GM12878 (cell line): ENCODE results near the gene GALNTL6. TPM values are rescaled to one million over a fixed set of nuclear protein-coding genes. Genes with fewer than 3 reads are reported as not detected.

Source experiments
- ATAC-seq: fragments of 200-7000 bp; cut with Tn5 transposase; 3 replicates; pipeline ENCODE4 v1.9.1; 2020; ENCODE audit warnings: mild to moderate bottlenecking, moderate library complexity
- BruUV-seq: library from RNA; stranded (reverse); fragments of 400-500 nt; replicated peaks from 2 replicates; lab custom pipeline; 2021; lab: Mats Ljungman, UMichigan
- CTCF ChIA-PET: fragments of 300-600 bp; sonication (Branson Sonifier 250); formaldehyde crosslinking; extraction: SDS; loops from one replicate; lab custom pipeline; 2021; ENCODE audit warnings: inconsistent platforms; lab: Yijun Ruan, JAX
- POLR2A ChIA-PET: fragments of 350-600 bp; formaldehyde crosslinking; extraction: SDS; loops from one replicate; lab custom pipeline; 2021; ENCODE audit warnings: inconsistent platforms; lab: Charles Lee
- RAD21 ChIA-PET: fragments of 300-600 bp; sonication (Branson Sonifier 250); formaldehyde crosslinking; loops from one replicate; lab custom pipeline; 2023; ENCODE audit warnings: antibody characterized with exemption; ENCODE audit not compliant: unreplicated experiment; lab: Charles Lee
- SMC1A ChIA-PET: fragments of 300-600 bp; sonication (Branson Sonifier 250); formaldehyde crosslinking; loops from one replicate; lab custom pipeline; 2023; ENCODE audit not compliant: unreplicated experiment, uncharacterized antibody; lab: Charles Lee
- DNase-seq: peaks from one replicate; pipeline ENCODE4 v3.0.0-alpha.2; 2011; ENCODE audit warnings: low read depth, low spot score
- FAIRE-seq: peaks from 3 replicates; lab custom pipeline; 2011; peaks lifted over from hg19 to GRCh38; lab: Jason Lieb, UNC
- H2AFZ ChIP-seq: 2 replicates; pipeline ENCODE4 v1.6.0; 2011; ENCODE audit warnings: low read depth, low read length, control low read depth; ENCODE audit not compliant: control insufficient read depth
- H3K27ac ChIP-seq: 2 replicates; pipeline ENCODE4 v1.5.1; 2011; ENCODE audit warnings: control low read depth; ENCODE audit not compliant: control insufficient read depth, insufficient read depth
- H3K27me3 ChIP-seq, 2 experiments: replicated peaks in 1 of 2; 2 replicates each; pipeline versions ENCODE4 v1.6.0 to v1.6.1; 2011; ENCODE audit warnings: low read length in 1 of 2; ENCODE audit not compliant: control insufficient read depth in 2 of 2, insufficient read depth in 2 of 2
- H3K36me3 ChIP-seq, 2 experiments: 2 replicates each; pipeline ENCODE4 v1.5.1; 2011; ENCODE audit warnings: low read length in 1 of 2; ENCODE audit not compliant: control insufficient read depth in 2 of 2, insufficient read depth in 2 of 2
- H3K4me1 ChIP-seq: 2 replicates; pipeline ENCODE4 v1.6.1; 2011; ENCODE audit warnings: mild to moderate bottlenecking, low read length, moderate library complexity, mixed read lengths; ENCODE audit not compliant: control insufficient read depth, insufficient read depth
- H3K4me2 ChIP-seq: 2 replicates; pipeline ENCODE4 v1.6.0; 2011; ENCODE audit warnings: control low read depth; ENCODE audit not compliant: control insufficient read depth, insufficient read depth
- H3K4me3 ChIP-seq: fragments of 200-600 bp; sonication (generic); 2 replicates; pipeline ENCODE4 v1.5.1; 2016
- H3K79me2 ChIP-seq: 2 replicates; pipeline ENCODE4 v1.6.0; 2011; ENCODE audit warnings: low read length; ENCODE audit not compliant: control insufficient read depth, insufficient read depth
- H3K9ac ChIP-seq: 2 replicates; pipeline ENCODE4 v1.8.0; 2011; ENCODE audit warnings: low read length, control low read depth, mixed read lengths; ENCODE audit not compliant: control insufficient read depth, insufficient read depth
- H3K9me3 ChIP-seq: replicated peaks from 3 replicates; pipeline ENCODE4 v1.5.1; 2011; ENCODE audit warnings: mild to moderate bottlenecking, low read length; ENCODE audit not compliant: control insufficient read depth, insufficient read depth
- H4K20me1 ChIP-seq: 2 replicates; pipeline ENCODE4 v1.6.0; 2011; ENCODE audit not compliant: control insufficient read depth, insufficient read depth
- FOXK2 ChIP-seq: fragments of 450-650 bp; IDR thresholded peaks from 2 replicates; pipeline ENCODE4 v1.6.1; 2017; ENCODE audit warnings: mild to moderate bottlenecking, moderate library complexity
- HCFC1 ChIP-seq: fragments of 150-350 bp; IDR thresholded peaks from 2 replicates; pipeline ENCODE4 v1.6.1; 2014; ENCODE audit warnings: low read length
- HDAC2 ChIP-seq: fragments of 200-600 bp; sonication (generic); IDR thresholded peaks from 2 replicates; pipeline ENCODE4 v1.6.1; 2017
- JUNB ChIP-seq: IDR thresholded peaks from 2 replicates; pipeline ENCODE4 v1.6.1; 2016; ENCODE audit warnings: antibody characterized with exemption, mild to moderate bottlenecking
- PAX5 ChIP-seq: IDR thresholded peaks from 2 replicates; pipeline ENCODE4 v1.6.1; 2011; ENCODE audit warnings: low read depth, low read length, borderline replicate concordance
- PBX3 ChIP-seq: IDR thresholded peaks from 2 replicates; pipeline ENCODE4 v1.6.1; 2011; ENCODE audit warnings: mild to moderate bottlenecking, low read depth, low read length, moderate library complexity; ENCODE audit not compliant: insufficient replicate concordance
- RUNX3 ChIP-seq: IDR thresholded peaks from 2 replicates; pipeline ENCODE4 v1.6.1; 2012; ENCODE audit warnings: low read length, inconsistent platforms
- ZBTB11 ChIP-seq: fragments of 450-650 bp; formaldehyde crosslinking; IDR thresholded peaks from 2 replicates; pipeline ENCODE4 v1.5.0; 2022; ENCODE audit warnings: mild to moderate bottlenecking, missing genetic modification characterization
- ZNF274 ChIP-seq: IDR thresholded peaks from one replicate; pipeline ENCODE4 v1.8.0; 2011; ENCODE audit not compliant: insufficient read length, insufficient read depth
- ZNF592 ChIP-seq: fragments of 450-650 bp; IDR thresholded peaks from 2 replicates; pipeline ENCODE4 v1.6.1; 2017; ENCODE audit warnings: mild to moderate bottlenecking, moderate library complexity
- ZNF622 ChIP-seq: fragments of 450-650 bp; IDR thresholded peaks from 2 replicates; pipeline ENCODE4 v1.6.1; 2017; ENCODE audit warnings: mild to moderate bottlenecking, inconsistent platforms
- WGBS: methylation state at CpG from one replicate; pipeline ENCODE4 v1.1.6; 2016; ENCODE audit warnings: low lambda C conversion rate; ENCODE audit not compliant: insufficient replicate concordance, insufficient coverage; ENCODE audit errors: missing lambda C conversion rate; 5-methylcytosine and 5-hydroxymethylcytosine counted together
- in situ Hi-C: fragments of 300-500 bp; cut with MboI; formaldehyde crosslinking; loops from 9 replicates; pipeline ENCODE4 v1.14.3; 2018; ENCODE audit warnings: mixed read lengths
- intact Hi-C: fragments of 100-400 bp; cut with micrococcal nuclease; formaldehyde crosslinking; loops from one replicate; pipeline ENCODE4 v1.14.2; 2022; ENCODE audit not compliant: unreplicated experiment
- polyA plus RNA-seq, 11 experiments: library from polyadenylated mRNA; depleted of rRNA in 4 of 11; unstranded in 6 of 11; stranded (reverse) in 5 of 11; fragments of >200 nt; fragmentation: Nextera tagmentation in 4 of 11; fragmentation: Illumina TruSeq in 1 of 11; extraction: Ambion mirVana in 4 of 11; extraction: Trizol in 1 of 11; gene quantifications; 1 replicate in 1 of 11; 2 replicates in 10 of 11; pipeline versions ENCODE4 v1.2.1 to v1.2.3, GENCODE V29; 2011 to 2016; ENCODE audit warnings: inconsistent platforms in 2 of 11, missing spikeins in 2 of 11, low read depth in 1 of 11
- total RNA-seq, 4 experiments: library from RNA; depleted of rRNA in 3 of 4; stranded (reverse); fragments of >200 nt in 3 of 4; fragmentation: Illumina TruSeq in 1 of 4; extraction: Trizol in 1 of 4; gene quantifications; 2 replicates each; pipeline versions ENCODE4 v1.2.1 to v1.2.3, GENCODE V29; 2013 to 2021

GALNTL6 gene
- total and polyA plus RNA-seq, 10 of the 15 experiments (the other 5 are each of a cell fraction or from before 2014, with no cell fraction given), result 0.01 to 0.29 TPM; not detected in 8

GRCh38 chr4:172163215-172163614, 350.0 kb downstream of the GALNTL6 start:
- 10% methylated on average over 2 of the region's 2 CpGs for WGBS
- Histone ChIP-seq H4K20me1 (no peaks in the 10 kb centered on the region), H3K79me2 (no peaks in the 10 kb centered on the region), H3K4me1 (no peaks in the 10 kb centered on the region), H3K9me3 (no peaks in the 10 kb centered on the region), H3K4me2 (no peak overlapping the region), H3K27ac (no peak overlapping the region), H3K36me3 (no peaks in the 10 kb centered on the region), H3K27me3 (no peaks in the 10 kb centered on the region), H2AFZ (no peak overlapping the region), H3K4me3 (no peak overlapping the region), H3K9ac (no peak overlapping the region)
- ChIA-PET CTCF (no interaction called here), SMC1A (no interaction called here), RAD21 (no interaction called here), POLR2A (no interaction called here)
- ATAC-seq, result no peak
- intact Hi-C loops, result no loop called here
- FAIRE-seq, result no peak
- BruUV-seq, result no TSS peak
- TF ChIP-seq PAX5, result no peak
- no peak for TF ChIP-seq FOXK2
- in situ Hi-C loops, result no loop called here
- no peak for DNase-seq

GRCh38 chr4:172168888-172169287, 355.7 kb downstream of the GALNTL6 start:
- POLR2A ChIA-PET, result no interaction called here
- Histone ChIP-seq H4K20me1 (no peaks in the 10 kb centered on the region), H3K79me2 (no peaks in the 10 kb centered on the region), H3K9me3 (no peaks in the 10 kb centered on the region), H3K4me1 (no peaks in the 10 kb centered on the region), H3K27me3 (no peaks in the 10 kb centered on the region), H3K36me3 (no peaks in the 10 kb centered on the region), H3K9ac (no peak overlapping the region), H3K4me3 (no peak overlapping the region), H2AFZ (no peak overlapping the region), H3K27ac (no peak overlapping the region), H3K4me2 (no peak overlapping the region)
- no peak for FAIRE-seq
- CTCF ChIA-PET, result no interaction called here
- intact Hi-C loops (no loop called here), in situ Hi-C loops (no loop called here)
- 0% methylated on average over 2 of the region's 2 CpGs for WGBS
- no peak for DNase-seq
- no peak for ATAC-seq
- SMC1A ChIA-PET, result no interaction called here
- RAD21 ChIA-PET, result no interaction called here
- no TSS peak for BruUV-seq
- TF ChIP-seq ZNF622 (no peak), ZNF274 (no peak), HDAC2 (no peak), HCFC1 (no peak), PBX3 (no peak), ZNF592 (no peak), ZBTB11 (CRISPR knock-in tag) (no peak), RUNX3 (no peak), JUNB (no peak)
